Esophagus squamous epithelium (tissue), 5 donors: ENCODE data around the gene EYS. TPM values are rescaled to one million over a fixed set of nuclear protein-coding genes. Genes with fewer than 3 reads are reported as not detected.

Experiments used
- DNase-seq: peaks from one replicate; lab custom pipeline; 2025; lab: John Stamatoyannopoulos, UW
- H3K27ac ChIP-seq, 4 donors: fragments of 200-600 bp; sonication (generic); one replicate each; pipeline ENCODE4 v1.5.1; 2016 to 2019; ENCODE audit warnings: mild to moderate bottlenecking in 1 of 4
- H3K27me3 ChIP-seq, 4 donors: fragments of 200-600 bp; sonication (generic); 1 replicate in 3 of 4; 2 replicates in 1 of 4; pipeline versions ENCODE4 v1.5.1 to v1.6.0; 2017 to 2021; ENCODE audit warnings: antibody characterized with exemption in 1 of 4
- H3K36me3 ChIP-seq, 3 donors: fragments of 200-600 bp; sonication (generic); one replicate each; pipeline ENCODE4 v1.5.1; 2016 to 2019
- H3K4me1 ChIP-seq, 3 donors: fragments of 200-600 bp; sonication (generic); one replicate each; pipeline ENCODE4 v1.5.1; 2017 to 2019
- H3K4me3 ChIP-seq, 4 donors: fragments of 200-600 bp; sonication (generic); 1 replicate in 3 of 4; 2 replicates in 1 of 4; pipeline ENCODE4 v1.5.1; 2016 to 2019; ENCODE audit warnings: mild to moderate bottlenecking in 2 of 4, moderate library complexity in 1 of 4
- H3K9me3 ChIP-seq, 3 donors: fragments of 200-600 bp; sonication (generic); one replicate each; pipeline ENCODE4 v1.5.1; 2016 to 2019
- CTCF ChIP-seq, 6 experiments: fragments of 450-650 bp in 4 of 6; fragments of 200-600 bp in 2 of 6; sonication (generic) in 2 of 6; IDR thresholded peaks; one replicate each; pipeline ENCODE4 v1.5.1; 2016 to 2019; ENCODE audit warnings: antibody characterized with exemption in 6 of 6, mild to moderate bottlenecking in 4 of 6, moderate library complexity in 4 of 6
- POLR2A ChIP-seq, 4 donors: fragments of 450-650 bp; IDR thresholded peaks; one replicate each; pipeline ENCODE4 v1.6.1; 2017; ENCODE audit warnings: antibody characterized with exemption in 4 of 4, mild to moderate bottlenecking in 4 of 4, moderate library complexity in 3 of 4
- WGBS, 2 donors: methylation state at CpG; one replicate each; pipeline ENCODE4 v1.1.5; 2018; 5-methylcytosine and 5-hydroxymethylcytosine counted together
- intact Hi-C: fragments of 100-400 bp; cut with DNase I; formaldehyde crosslinking; loops from one replicate; pipeline ENCODE4 v1.15.0; 2022
- total RNA-seq, 4 donors: library from RNA; depleted of rRNA; stranded (reverse); fragments of >200 nt; gene quantifications; one replicate each; pipeline ENCODE4 v1.1.0, GENCODE V29; 2016
- donor health status: DM: yes; HTN: yes; CAD: no.

Gene EYS
- total RNA-seq: under 1 TPM in 1 of 4 donors, not detected in 3; 0.87 TPM

GRCh38 chr6:65707126-65707826 is at the start of gene EYS:
Gene EYS, minus strand, starts transcription at chr6:65707226. Its CDS starts 211,816 bp downstream, at chr6:65495410.
- Histone ChIP-seq H3K9me3 (no peaks in the 10 kb centered on the region), H3K4me3 (no peak within 1 kb of the TSS), H3K27me3 (no peaks in the 10 kb centered on the region), H3K27ac (no peak within 1 kb of the TSS), H3K4me1 (no peaks in the 10 kb centered on the region), H3K36me3 (no peaks in the 10 kb centered on the region)
- DNase-seq: no peak
- TF ChIP-seq CTCF (IDR thresholded peaks at IDR 0.05) (no peak), POLR2A (IDR thresholded peaks at IDR 0.05) (no peak)
- intact Hi-C loops: no loop called here
- WGBS, 2 donors: 53 to 59% methylated on average over 4 of the region's 4 CpGs

GRCh38 chr6:65746302-65746701 is 39.3 kb upstream of the EYS start:
- intact Hi-C loops: no loop called here
- no peaks in the 10 kb centered on the region for H3K36me3 ChIP-seq
- peaks cover 0 to 22% (median 5%) of the 10 kb centered on the region in 3 donors for H3K9me3 ChIP-seq
- no peaks in the 10 kb centered on the region for H3K27me3 ChIP-seq
- no peaks in the 10 kb centered on the region for H3K4me1 ChIP-seq
- no peak overlapping the region for H3K4me3 ChIP-seq
- no peak for DNase-seq
- no peak overlapping the region for H3K27ac ChIP-seq
- no peak for TF ChIP-seq POLR2A (IDR thresholded peaks at IDR 0.05)
- no peak for TF ChIP-seq CTCF (IDR thresholded peaks at IDR 0.05)
- WGBS, 2 donors: 47 to 59% methylated on average over 3 of the region's 4 CpGs

GRCh38 chr6:65745614-65746013 is 38.6 kb upstream of the EYS start:
- no peak overlapping the region for H3K4me3 ChIP-seq
- peaks cover 0 to 22% (median 5%) of the 10 kb centered on the region in 3 donors for H3K9me3 ChIP-seq
- H3K36me3 ChIP-seq: no peaks in the 10 kb centered on the region
- no peaks in the 10 kb centered on the region for H3K27me3 ChIP-seq
- TF ChIP-seq CTCF (IDR thresholded peaks at IDR 0.05): no peak
- no peak for TF ChIP-seq POLR2A (IDR thresholded peaks at IDR 0.05)
- H3K27ac ChIP-seq: no peak overlapping the region
- WGBS, 2 donors: 54 to 100% methylated on average over 1 to 2 of the region's 2 CpGs
- H3K4me1 ChIP-seq: no peaks in the 10 kb centered on the region
- intact Hi-C loops: no loop called here
- no peak for DNase-seq

- Histone ChIP-seq H3K9me3 (no peaks in the 10 kb centered on the region), H3K27me3 (no peaks in the 10 kb centered on the region), H3K36me3 (no peaks in the 10 kb centered on the region), H3K27ac (no peak overlapping the region), H3K4me1 (no peaks in the 10 kb centered on the region), H3K4me3 (no peak overlapping the region)
- DNase-seq: no peak
- WGBS, 2 donors: 0 to 47% methylated on average over 1 to 3 of the region's 3 CpGs
- TF ChIP-seq POLR2A (IDR thresholded peaks at IDR 0.05) (no peak), CTCF (IDR thresholded peaks at IDR 0.05) (no peak)
- intact Hi-C loops: no loop called here
Measured at GRCh38 chr6:65728879-65729479, 22.0 kb upstream of the EYS start.

- H3K27me3 ChIP-seq: no peaks in the 10 kb centered on the region
- no peak overlapping the region for H3K27ac ChIP-seq
- no peak for DNase-seq
- no peaks in the 10 kb centered on the region for H3K36me3 ChIP-seq
- no peaks in the 10 kb centered on the region for H3K9me3 ChIP-seq
- intact Hi-C loops: no loop called here
- no peaks in the 10 kb centered on the region for H3K4me1 ChIP-seq
- no peak overlapping the region for H3K4me3 ChIP-seq
- TF ChIP-seq POLR2A (IDR thresholded peaks at IDR 0.05) (no peak), CTCF (IDR thresholded peaks at IDR 0.05) (no peak)
- WGBS, 2 donors: 41 to 56% methylated on average over 3 of the region's 3 CpGs
Measured at GRCh38 chr6:65719101-65719500, 12.1 kb upstream of the EYS start.
